ENCODE measurements around the gene TLCD5.

TLCD5 gene

DNA sequence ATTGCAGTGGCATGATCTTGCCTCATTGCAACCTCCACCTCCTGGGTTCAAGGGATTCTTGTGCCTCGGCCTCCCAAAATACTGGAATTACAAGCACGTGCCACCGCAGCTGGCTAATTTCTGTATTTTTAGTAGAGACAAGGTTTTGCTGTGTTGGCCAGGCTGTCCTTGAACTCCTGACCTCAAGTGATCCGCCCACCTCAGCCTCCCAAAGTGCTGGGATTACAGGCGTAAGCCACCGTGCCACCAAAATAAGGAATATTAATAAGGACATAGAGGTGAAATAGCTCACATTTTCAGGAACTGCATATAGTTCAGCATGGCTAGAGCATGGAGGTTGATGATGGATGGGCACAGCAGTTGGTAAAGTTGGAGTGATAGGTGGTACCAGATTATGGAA, 32.5 kb downstream of the TLCD5 start:
- no peak for TF ChIP-seq CTCF (IDR thresholded peaks at IDR 0.05; ENCODE audit: control insufficient read depth, insufficient read depth, low read depth, low read length, missing control alignments)
- DNase-seq (ENCODE audit: low read depth): no peak
- H3K4me3 ChIP-seq (ENCODE audit: control insufficient read depth, low read depth, low read length): no peak overlapping the region

DNA sequence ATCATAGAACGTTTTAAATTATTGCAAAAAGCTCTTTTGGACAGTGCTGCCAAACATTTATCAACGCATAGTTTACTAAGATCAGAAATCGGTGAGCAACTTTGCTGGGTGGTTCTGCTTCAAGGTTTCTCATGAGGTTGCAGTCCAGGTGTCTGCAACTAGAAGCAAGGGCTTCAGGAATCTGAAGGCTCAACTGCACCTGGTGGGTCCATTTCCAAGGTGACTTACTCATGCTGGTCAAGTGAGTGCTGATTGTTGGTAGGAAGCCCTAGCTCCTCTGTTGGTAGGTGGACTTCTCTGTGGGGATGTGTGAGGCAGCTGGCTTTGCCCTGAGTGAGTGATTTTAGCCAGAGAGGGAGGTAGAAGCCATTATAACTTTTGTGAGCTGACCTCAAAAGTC, 33.6 kb downstream of the TLCD5 start:
- no peak overlapping the region for H3K4me3 ChIP-seq (ENCODE audit: control insufficient read depth, low read depth, low read length)
- DNase-seq (ENCODE audit: low read depth): no peak
- TF ChIP-seq CTCF (IDR thresholded peaks at IDR 0.05; ENCODE audit: control insufficient read depth, insufficient read depth, low read depth, low read length, missing control alignments): no peak

DNA sequence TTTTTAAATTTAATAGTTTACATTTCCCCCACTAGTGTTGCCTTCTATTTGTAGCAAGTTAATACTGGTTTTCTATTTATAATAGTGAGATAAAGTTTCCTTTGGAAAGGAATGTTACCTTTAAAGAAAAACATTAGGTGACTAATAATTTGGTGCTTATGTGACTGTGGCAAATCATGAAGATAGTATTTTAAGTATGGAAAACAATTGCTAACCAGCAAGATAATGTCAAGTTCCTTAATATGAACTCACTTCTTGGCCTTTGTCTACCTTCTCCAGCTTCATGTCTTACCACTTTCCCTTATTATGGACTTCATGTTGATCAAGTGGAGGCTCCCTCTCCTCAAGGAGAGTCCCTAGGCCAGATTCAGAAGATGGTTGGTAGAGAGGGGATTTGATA, 38.3 kb downstream of the TLCD5 start:
- no peak for DNase-seq (ENCODE audit: low read depth)
- H3K4me3 ChIP-seq (ENCODE audit: control insufficient read depth, low read depth, low read length): no peak overlapping the region
- TF ChIP-seq CTCF (IDR thresholded peaks at IDR 0.05; ENCODE audit: control insufficient read depth, insufficient read depth, low read depth, low read length, missing control alignments): no peak

DNA sequence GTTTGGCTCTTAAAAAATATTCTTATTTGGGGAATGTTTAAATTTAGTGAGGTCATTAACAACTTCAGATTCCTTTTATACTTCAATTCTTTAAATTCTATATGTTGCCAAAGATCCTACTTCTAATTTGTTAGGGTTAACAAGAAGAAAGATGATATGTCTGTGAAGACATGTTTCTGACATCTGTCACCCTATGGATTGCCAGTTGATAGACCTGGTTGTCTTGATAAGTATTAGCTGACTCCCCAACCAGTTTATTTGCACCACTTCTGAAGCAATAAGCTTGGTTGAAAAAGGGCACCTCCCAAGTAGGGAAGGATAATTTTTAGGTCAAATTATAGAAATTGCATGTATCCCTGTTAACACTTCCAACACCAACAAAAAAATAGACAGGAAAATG, 40.4 kb downstream of the TLCD5 start:
- no peak overlapping the region for H3K4me3 ChIP-seq (ENCODE audit: control insufficient read depth, low read depth, low read length)
- no peak for TF ChIP-seq CTCF (IDR thresholded peaks at IDR 0.05; ENCODE audit: control insufficient read depth, insufficient read depth, low read depth, low read length, missing control alignments)
- DNase-seq (ENCODE audit: low read depth): no peak

GRCh38 chr11:120372296-120372695, 47.2 kb downstream of the TLCD5 start:
- no peak overlapping the region for H3K4me3 ChIP-seq (ENCODE audit: control insufficient read depth, low read depth, low read length)
- no peak for TF ChIP-seq CTCF (IDR thresholded peaks at IDR 0.05; ENCODE audit: control insufficient read depth, insufficient read depth, low read depth, low read length, missing control alignments)
- no peak for DNase-seq (ENCODE audit: low read depth)

DNA sequence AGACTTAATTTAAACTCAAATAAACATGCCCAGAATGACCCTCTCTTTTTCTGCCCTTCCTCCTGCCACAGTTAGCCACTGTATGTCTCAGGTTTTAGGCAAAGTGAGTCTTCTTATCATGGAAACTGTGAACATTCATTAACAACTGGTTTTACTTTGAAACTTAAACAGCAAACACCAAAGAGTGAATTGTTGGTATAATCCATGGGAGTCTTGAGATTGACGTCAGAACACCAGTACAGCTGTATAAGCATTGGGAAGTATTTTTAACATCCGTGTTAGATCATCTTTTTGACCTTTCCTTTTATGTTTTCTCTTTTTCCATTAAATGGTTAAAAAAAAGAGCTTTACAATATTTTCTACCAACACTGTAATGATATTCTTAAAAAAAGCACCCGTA, 50.0 kb downstream of the TLCD5 start:
- DNase-seq (ENCODE audit: low read depth): no peak
- H3K4me3 ChIP-seq (ENCODE audit: control insufficient read depth, low read depth, low read length): no peak overlapping the region
- TF ChIP-seq CTCF (IDR thresholded peaks at IDR 0.05; ENCODE audit: control insufficient read depth, insufficient read depth, low read depth, low read length, missing control alignments): no peak

DNA sequence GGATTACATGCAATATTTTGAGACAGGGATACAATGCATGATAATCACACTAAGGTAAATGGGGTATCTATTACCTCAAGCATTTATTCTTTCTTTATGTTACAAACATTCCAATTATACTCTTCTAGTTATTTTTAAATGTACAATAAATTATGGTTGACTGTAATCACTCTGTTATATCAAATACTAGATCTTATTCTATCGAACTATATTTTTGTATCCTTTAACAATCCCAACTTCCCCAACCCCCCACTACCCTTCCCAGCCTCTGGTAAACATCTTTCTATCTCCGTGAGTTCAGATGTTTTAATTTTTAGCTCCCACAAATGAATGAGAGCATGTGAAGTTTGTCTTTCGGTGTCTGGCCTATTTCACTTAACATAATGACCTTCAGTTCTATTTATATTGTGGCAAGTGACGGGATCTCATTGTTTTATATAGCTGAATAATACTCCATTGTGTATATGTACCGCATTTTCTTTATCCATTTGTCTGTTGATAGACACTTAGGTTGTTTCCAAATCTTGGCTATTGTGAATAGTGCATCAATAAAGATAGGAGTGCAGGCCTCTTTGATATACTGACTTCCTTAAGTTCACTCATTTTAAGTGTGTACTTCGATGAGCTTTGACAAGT, 51.6 kb downstream of the TLCD5 start:
- DNase-seq (ENCODE audit: low read depth): no peak
- H3K4me3 ChIP-seq (ENCODE audit: control insufficient read depth, low read depth, low read length): no peak overlapping the region
- TF ChIP-seq CTCF (IDR thresholded peaks at IDR 0.05; ENCODE audit: control insufficient read depth, insufficient read depth, low read depth, low read length, missing control alignments): no peak

Data from AG09309 (cell line).